PC-9 (cell line): ENCODE results near the gene UBE2QL1. TPM values are rescaled to one million over a fixed set of nuclear protein-coding genes. Genes with fewer than 3 reads are reported as not detected.

Experiments used
- BruUV-seq: library from RNA; stranded (reverse); fragments of 400-500 nt; replicated peaks from 2 replicates; lab custom pipeline; 2021; lab: Mats Ljungman, UMichigan
- CTCF ChIA-PET: fragments of 300-600 bp; sonication (Branson Sonifier 250); formaldehyde crosslinking; loops from one replicate; lab custom pipeline; 2022; ENCODE audit warnings: antibody characterized with exemption; lab: Charles Lee
- POLR2A ChIA-PET: fragments of 300-600 bp; sonication (Branson Sonifier 250); formaldehyde crosslinking; loops from one replicate; lab custom pipeline; 2022; ENCODE audit warnings: antibody characterized with exemption; ENCODE audit not compliant: unreplicated experiment; lab: Charles Lee
- DNase-seq, 2 experiments: peaks; one replicate each; pipeline versions ENCODE4 v3.0.0 to v3.0.0-alpha.2; 2015 to 2022; ENCODE audit warnings: mixed read lengths in 1 of 2
- H2AFZ ChIP-seq: fragments of 200-600 bp; sonication (generic); 2 replicates; pipeline ENCODE4 v1.8.1; 2017; ENCODE audit warnings: antibody characterized with exemption
- H3F3A ChIP-seq: fragments of 200-600 bp; sonication (generic); 2 replicates; pipeline ENCODE4 v1.8.1; 2017; ENCODE audit warnings: antibody characterized with exemption, mild to moderate bottlenecking, low read depth; ENCODE audit not compliant: insufficient read depth
- H3K27ac ChIP-seq: fragments of 200-600 bp; sonication (generic); 2 replicates; pipeline ENCODE4 v1.6.1; 2016; ENCODE audit warnings: mixed run types
- H3K27me3 ChIP-seq: fragments of 200-600 bp; sonication (generic); 2 replicates; pipeline ENCODE4 v1.6.1; 2016; ENCODE audit warnings: low read depth, mixed run types; ENCODE audit not compliant: insufficient read depth
- H3K36me3 ChIP-seq: fragments of 200-600 bp; sonication (generic); 2 replicates; pipeline ENCODE4 v1.6.1; 2016; ENCODE audit warnings: low read depth, mixed run types
- H3K4me1 ChIP-seq: fragments of 200-600 bp; sonication (generic); replicated peaks from 2 replicates; pipeline ENCODE4 v1.6.1; 2016; ENCODE audit warnings: mixed run types; ENCODE audit not compliant: insufficient read depth
- H3K4me2 ChIP-seq: fragments of 200-600 bp; sonication (generic); 2 replicates; pipeline ENCODE4 v1.6.1; 2017; ENCODE audit warnings: mixed run types
- H3K4me3 ChIP-seq: fragments of 200-600 bp; sonication (generic); 2 replicates; pipeline ENCODE4 v1.6.1; 2016; ENCODE audit warnings: mixed run types
- H3K79me2 ChIP-seq: fragments of 200-600 bp; sonication (generic); 2 replicates; pipeline ENCODE4 v1.6.1; 2017; ENCODE audit warnings: low read depth, mixed run types
- H3K9me2 ChIP-seq: fragments of 200-600 bp; sonication (generic); 2 replicates; pipeline ENCODE4 v1.8.1; 2017; ENCODE audit warnings: mild to moderate bottlenecking; ENCODE audit not compliant: insufficient read depth
- H3K9me3 ChIP-seq: fragments of 200-600 bp; sonication (generic); 2 replicates; pipeline ENCODE4 v1.8.1; 2016; ENCODE audit warnings: low read depth; ENCODE audit not compliant: insufficient read depth
- H4K20me1 ChIP-seq: fragments of 200-600 bp; sonication (generic); 2 replicates; pipeline ENCODE4 v1.8.1; 2017; ENCODE audit not compliant: insufficient read depth
- EZH2 ChIP-seq: fragments of 200-600 bp; sonication (generic); IDR thresholded peaks from 2 replicates; pipeline ENCODE4 v1.8.0; 2017; ENCODE audit warnings: antibody characterized with exemption, low read depth
- intact Hi-C: fragments of 100-400 bp; cut with micrococcal nuclease; formaldehyde crosslinking; loops from one replicate; pipeline ENCODE4 v1.10.0; 2022; ENCODE audit not compliant: unreplicated experiment
- total RNA-seq: library from RNA; stranded (reverse); gene quantifications from 2 replicates; pipeline ENCODE4 v1.2.3, GENCODE V29; 2021
- TF ChIP-seq, protein P1 (sequence below): fragments of 200-600 bp; sonication (generic); conservative IDR thresholded peaks from 2 replicates; pipeline ENCODE4 v1.6.1; 2017; ENCODE audit warnings: mixed run types, antibody characterized with exemption, mild to moderate bottlenecking, moderate library complexity

The UBE2QL1 gene
- total RNA-seq, 1 experiment from 2014 or later: not detected

DNA sequence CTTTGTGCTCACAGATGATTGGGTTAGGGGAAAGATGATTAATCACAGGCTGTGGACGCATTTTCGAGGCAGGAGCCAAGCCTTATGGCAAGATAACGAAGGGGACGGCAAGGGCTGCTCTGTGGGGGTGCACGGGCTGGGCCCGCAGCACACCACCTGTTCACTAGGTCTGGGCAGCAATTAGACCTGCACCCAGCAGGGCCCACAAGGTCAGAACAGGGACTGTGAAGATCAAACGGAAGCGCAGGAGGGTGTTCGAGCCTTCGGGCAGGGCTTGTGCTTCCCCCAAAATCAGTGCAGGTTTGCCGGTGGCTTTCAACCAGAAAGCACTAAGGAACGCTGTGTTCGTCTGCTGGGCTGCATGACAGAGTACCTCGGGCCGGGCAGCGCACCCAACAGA, 73.7 kb downstream of the UBE2QL1 start:
- H4K20me1 ChIP-seq: no peaks in the 10 kb centered on the region
- ChIA-PET POLR2A (no interaction called here), CTCF (no interaction called here)
- H3K27me3 ChIP-seq: peaks cover 91% of the 10 kb centered on the region
- TF ChIP-seq, protein P1, sequence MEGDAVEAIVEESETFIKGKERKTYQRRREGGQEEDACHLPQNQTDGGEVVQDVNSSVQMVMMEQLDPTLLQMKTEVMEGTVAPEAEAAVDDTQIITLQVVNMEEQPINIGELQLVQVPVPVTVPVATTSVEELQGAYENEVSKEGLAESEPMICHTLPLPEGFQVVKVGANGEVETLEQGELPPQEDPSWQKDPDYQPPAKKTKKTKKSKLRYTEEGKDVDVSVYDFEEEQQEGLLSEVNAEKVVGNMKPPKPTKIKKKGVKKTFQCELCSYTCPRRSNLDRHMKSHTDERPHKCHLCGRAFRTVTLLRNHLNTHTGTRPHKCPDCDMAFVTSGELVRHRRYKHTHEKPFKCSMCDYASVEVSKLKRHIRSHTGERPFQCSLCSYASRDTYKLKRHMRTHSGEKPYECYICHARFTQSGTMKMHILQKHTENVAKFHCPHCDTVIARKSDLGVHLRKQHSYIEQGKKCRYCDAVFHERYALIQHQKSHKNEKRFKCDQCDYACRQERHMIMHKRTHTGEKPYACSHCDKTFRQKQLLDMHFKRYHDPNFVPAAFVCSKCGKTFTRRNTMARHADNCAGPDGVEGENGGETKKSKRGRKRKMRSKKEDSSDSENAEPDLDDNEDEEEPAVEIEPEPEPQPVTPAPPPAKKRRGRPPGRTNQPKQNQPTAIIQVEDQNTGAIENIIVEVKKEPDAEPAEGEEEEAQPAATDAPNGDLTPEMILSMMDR: no peak
- no peak for TF ChIP-seq EZH2
- no peaks in the 10 kb centered on the region for H3F3A ChIP-seq
- no peaks in the 10 kb centered on the region for H3K79me2 ChIP-seq
- no peaks in the 10 kb centered on the region for H3K9me3 ChIP-seq
- H3K27ac ChIP-seq: no peak overlapping the region
- intact Hi-C loops: no loop called here
- no peak overlapping the region for H2AFZ ChIP-seq
- BruUV-seq: no TSS peak
- 0 out of 2 replicates have a peak, but pooled peaks cover 9% of the 10 kb centered on the region for H3K4me1 ChIP-seq
- no peak overlapping the region for H3K4me2 ChIP-seq
- no peaks in the 10 kb centered on the region for H3K36me3 ChIP-seq
- no peaks in the 10 kb centered on the region for H3K9me2 ChIP-seq
- H3K4me3 ChIP-seq: no peak overlapping the region
- no peak for DNase-seq

DNA sequence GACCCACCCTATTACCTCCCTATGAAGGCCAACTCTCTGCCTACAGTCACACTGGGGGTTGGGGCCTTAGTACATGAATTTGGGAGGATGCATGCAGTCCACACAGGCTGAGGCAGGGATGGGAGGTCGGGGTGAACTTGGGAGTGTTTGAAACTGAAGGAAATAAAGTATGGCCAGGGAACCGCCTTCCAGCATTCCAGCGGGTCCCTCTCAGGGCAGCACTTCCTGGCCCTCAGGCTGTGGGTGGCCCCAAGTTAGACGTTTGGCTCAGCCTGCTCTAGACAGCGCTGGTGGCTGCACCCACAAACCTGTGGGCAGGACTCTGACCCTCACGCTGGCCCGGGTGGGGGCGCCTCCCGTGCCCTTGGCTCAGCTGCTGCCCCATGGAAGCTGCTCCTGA, 74.3 kb downstream of the UBE2QL1 start:
- DNase-seq: peak in 1 of 2 experiments; percentile 11
- Histone ChIP-seq H3K4me3 (no peak overlapping the region), H4K20me1 (no peaks in the 10 kb centered on the region), H3K27me3 (peaks cover 91% of the 10 kb centered on the region), H3K4me1 (0 out of 2 replicates have a peak, but pooled peaks cover 9% of the 10 kb centered on the region), H3K9me3 (no peaks in the 10 kb centered on the region), H3K4me2 (peak overlapping the region; percentile 26; the same call in 1 of the 2 replicates), H3K9me2 (no peaks in the 10 kb centered on the region), H3F3A (no peaks in the 10 kb centered on the region), H3K36me3 (no peaks in the 10 kb centered on the region), H3K79me2 (no peaks in the 10 kb centered on the region), H2AFZ (no peak overlapping the region), H3K27ac (no peak overlapping the region)
- ChIA-PET CTCF (no interaction called here), POLR2A (no interaction called here)
- TF ChIP-seq, protein P1: no peak
- BruUV-seq: no TSS peak
- intact Hi-C loops: no loop called here

DNA sequence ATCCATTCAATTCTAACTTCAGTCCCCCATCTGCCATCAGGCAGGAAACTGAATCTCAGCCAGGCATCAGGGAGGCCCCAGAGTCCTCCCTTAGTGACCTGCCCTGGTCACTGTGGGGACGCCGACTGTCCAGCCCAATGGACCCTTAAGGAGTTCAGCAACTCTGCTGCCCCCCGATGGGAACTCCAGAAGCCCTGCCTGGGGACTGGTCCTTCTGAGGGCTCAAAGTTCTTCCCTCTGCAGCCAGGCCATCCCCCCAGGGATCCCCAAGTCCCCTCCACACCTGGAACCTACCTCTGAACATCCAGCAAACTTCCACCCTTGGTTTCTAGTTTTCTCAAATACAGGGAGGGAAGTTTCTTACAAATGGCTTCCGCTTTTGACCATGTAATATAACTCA, 76.8 kb downstream of the UBE2QL1 start:
- Histone ChIP-seq H2AFZ (no peak overlapping the region), H4K20me1 (no peaks in the 10 kb centered on the region), H3K4me2 (no peak overlapping the region), H3K9me3 (no peaks in the 10 kb centered on the region), H3K36me3 (no peaks in the 10 kb centered on the region), H3K27ac (no peak overlapping the region), H3F3A (no peaks in the 10 kb centered on the region), H3K4me3 (no peak overlapping the region), H3K4me1 (0 out of 2 replicates have a peak, but pooled peaks cover 9% of the 10 kb centered on the region), H3K9me2 (no peaks in the 10 kb centered on the region), H3K27me3 (peaks cover 95% of the 10 kb centered on the region), H3K79me2 (no peaks in the 10 kb centered on the region)
- ChIA-PET CTCF (no interaction called here), POLR2A (no interaction called here)
- intact Hi-C loops: no loop called here
- no peak for TF ChIP-seq EZH2
- TF ChIP-seq, protein P1: no peak
- BruUV-seq: no TSS peak
- no peak for DNase-seq
